ELR (cell line): ENCODE data around the gene MRPL39.

Experiments
- DNase-seq: peaks from one replicate; pipeline ENCODE4 v3.0.0-alpha.2; 2015; ENCODE audit warnings: low read depth

MRPL39 gene

GRCh38 chr21:25614441-25614840 lies 7.2 kb upstream of the MRPL39 start:
- no peak for DNase-seq

- DNase-seq, result peak; percentile 85
Observed at GRCh38 chr21:25608044-25608737, 910 bp upstream of the MRPL39 start.

GRCh38 chr21:25589887-25590286 lies 17.4 kb downstream of the MRPL39 start:
- DNase-seq, result no peak

- DNase-seq, result no peak
Observed at GRCh38 chr21:25586791-25587190, 20.5 kb downstream of the MRPL39 start.

- no peak for DNase-seq
Observed at GRCh38 chr21:25586326-25586725, 21.0 kb downstream of the MRPL39 start.

- no peak for DNase-seq
Observed at GRCh38 chr21:25584833-25585676, 22.2 kb downstream of the MRPL39 start.

GRCh38 chr21:25583370-25584130 lies 23.7 kb downstream of the MRPL39 start:
- no peak for DNase-seq

- no peak for DNase-seq
Observed at GRCh38 chr21:25582888-25583287, 24.4 kb downstream of the MRPL39 start.

- no peak for DNase-seq
Observed at GRCh38 chr21:25582164-25582790, 25.0 kb downstream of the MRPL39 start.

- DNase-seq, result no peak
Observed at GRCh38 chr21:25581582-25581981, 25.7 kb downstream of the MRPL39 start.

GRCh38 chr21:25580912-25581260 lies 26.4 kb downstream of the MRPL39 start:
- no peak for DNase-seq

- no peak for DNase-seq
Observed at GRCh38 chr21:25579226-25580013, 27.9 kb downstream of the MRPL39 start.

- peak; percentile 43 for DNase-seq
Observed at GRCh38 chr21:25578056-25578961, 29.0 kb downstream of the MRPL39 start.

- no peak for DNase-seq
Observed at GRCh38 chr21:25577424-25578055, 29.7 kb downstream of the MRPL39 start.

- DNase-seq, result peak; percentile 99
Observed at GRCh38 chr21:25573409-25574206, 33.7 kb downstream of the MRPL39 start.

- peak; percentile 49 for DNase-seq
Observed at GRCh38 chr21:25572861-25573310, 34.4 kb downstream of the MRPL39 start.

- no peak for DNase-seq
Observed at GRCh38 chr21:25571726-25572121, 35.6 kb downstream of the MRPL39 start.

- DNase-seq, result no peak
Observed at GRCh38 chr21:25569711-25570110, 37.6 kb downstream of the MRPL39 start.

- DNase-seq, result peak; percentile 27
Observed at GRCh38 chr21:25569084-25569483, 38.2 kb downstream of the MRPL39 start.
